Ascending aorta (tissue), 2 donors: ENCODE measurements around the gene CSGALNACT2. TPM values are rescaled to one million over a fixed set of nuclear protein-coding genes. Genes with fewer than 3 reads are reported as not detected.

Source experiments
- DNase-seq, 2 donors: peaks; one replicate each; pipeline ENCODE4 v3.0.0-alpha.2; 2019; ENCODE audit warnings: low spot score in 2 of 2
- H3K27ac ChIP-seq, 2 donors: fragments of 200-600 bp; sonication (generic); one replicate each; pipeline ENCODE4 v1.5.1; 2016 to 2017; ENCODE audit warnings: mild to moderate bottlenecking in 1 of 2
- H3K27me3 ChIP-seq: fragments of 200-600 bp; sonication (generic); one replicate; pipeline ENCODE4 v1.5.1; 2017
- H3K36me3 ChIP-seq, 2 donors: fragments of 200-600 bp; sonication (generic); one replicate each; pipeline ENCODE4 v1.5.1; 2016
- H3K4me1 ChIP-seq, 2 donors: fragments of 200-600 bp; sonication (generic); one replicate each; pipeline ENCODE4 v1.5.1; 2016 to 2017; ENCODE audit warnings: mild to moderate bottlenecking in 1 of 2
- H3K4me3 ChIP-seq, 2 donors: fragments of 200-600 bp; sonication (generic); one replicate each; pipeline ENCODE4 v1.5.1; 2016 to 2017; ENCODE audit warnings: mild to moderate bottlenecking in 1 of 2
- H3K9me3 ChIP-seq, 2 donors: fragments of 200-600 bp; sonication (generic); one replicate each; pipeline ENCODE4 v1.5.1; 2016
- CTCF ChIP-seq, 3 experiments: fragments of 200-600 bp in 2 of 3; fragments of 450-650 bp in 1 of 3; sonication (generic) in 2 of 3; IDR thresholded peaks; one replicate each; pipeline ENCODE4 v1.5.1; 2016 to 2019; ENCODE audit warnings: antibody characterized with exemption in 3 of 3, mild to moderate bottlenecking in 1 of 3, moderate library complexity in 1 of 3
- intact Hi-C: fragments of 100-400 bp; cut with DNase I; formaldehyde crosslinking; loops from one replicate; pipeline ENCODE4 v1.15.1; 2023
- total RNA-seq: library from RNA; depleted of rRNA; stranded (reverse); fragments of >200 nt; gene quantifications from one replicate; pipeline ENCODE4 v1.1.0, GENCODE V29; 2016

CSGALNACT2 gene
- total RNA-seq, 1 donor from 2014 or later, result 19.7 TPM

- intact Hi-C loops, result no loop called here
- no peak for TF ChIP-seq CTCF (IDR thresholded peaks at IDR 0.05)
- Histone ChIP-seq H3K27me3 (no peaks in the 10 kb centered on the region), H3K36me3 (no peaks in the 10 kb centered on the region), H3K4me3 (no peak overlapping the region), H3K27ac (no peak overlapping the region), H3K4me1 (peaks cover 0 to 2% of the 10 kb centered on the region in 2 donors), H3K9me3 (no peaks in the 10 kb centered on the region)
- peak in 1 of 2 donors; percentile 34 for DNase-seq
Measured at GRCh38 chr10:43198682-43199005, 60.4 kb downstream of the CSGALNACT2 start.

- DNase-seq, result peak in 1 of 2 donors; percentile 49
- TF ChIP-seq CTCF (IDR thresholded peaks at IDR 0.05), result no peak
Measured at GRCh38 chr10:43199088-43199683, 60.9 kb downstream of the CSGALNACT2 start.

GRCh38 chr10:43199684-43200537 is 61.7 kb downstream of the CSGALNACT2 start:
- no peak for TF ChIP-seq CTCF (IDR thresholded peaks at IDR 0.05)
- intact Hi-C loops, result no loop called here
- DNase-seq, result peak in 1 of 2 donors; percentile 52
- Histone ChIP-seq H3K27me3 (no peaks in the 10 kb centered on the region), H3K4me1 (peaks cover 0 to 2% of the 10 kb centered on the region in 2 donors), H3K9me3 (no peaks in the 10 kb centered on the region), H3K4me3 (no peak overlapping the region), H3K27ac (no peak overlapping the region), H3K36me3 (no peaks in the 10 kb centered on the region)

More at GRCh38 chr10:43199088-43199683, 60.9 kb downstream of the CSGALNACT2 start:
- Histone ChIP-seq H3K4me1 (peaks cover 0 to 2% of the 10 kb centered on the region in 2 donors), H3K27ac (no peak overlapping the region), H3K9me3 (no peaks in the 10 kb centered on the region), H3K4me3 (no peak overlapping the region), H3K27me3 (no peaks in the 10 kb centered on the region), H3K36me3 (no peaks in the 10 kb centered on the region)
- intact Hi-C loops, result no loop called here

GRCh38 chr10:43200538-43201390 is 62.5 kb downstream of the CSGALNACT2 start:
- H3K4me3 ChIP-seq, result no peak overlapping the region
- H3K27ac ChIP-seq, result no peak overlapping the region
- no peaks in the 10 kb centered on the region for H3K36me3 ChIP-seq
- intact Hi-C loops, result no loop called here
- peak in 1 of 2 donors; percentile 54 for DNase-seq
- peaks cover 0 to 2% of the 10 kb centered on the region in 2 donors for H3K4me1 ChIP-seq
- H3K9me3 ChIP-seq, result no peaks in the 10 kb centered on the region
- no peak for TF ChIP-seq CTCF (IDR thresholded peaks at IDR 0.05)
- H3K27me3 ChIP-seq, result no peaks in the 10 kb centered on the region

GRCh38 chr10:43201545-43202131 is 63.4 kb downstream of the CSGALNACT2 start:
- no peak for TF ChIP-seq CTCF (IDR thresholded peaks at IDR 0.05)
- intact Hi-C loops, result no loop called here
- H3K4me1 ChIP-seq, result peaks cover 0 to 2% of the 10 kb centered on the region in 2 donors
- H3K27ac ChIP-seq, result no peak overlapping the region
- DNase-seq, result peak in 1 of 2 donors; percentile 58
- H3K4me3 ChIP-seq, result peak overlapping the region in 1 of 2 donors; percentile 57
- H3K27me3 ChIP-seq, result no peaks in the 10 kb centered on the region
- no peaks in the 10 kb centered on the region for H3K9me3 ChIP-seq
- no peaks in the 10 kb centered on the region for H3K36me3 ChIP-seq
